ENCODE data around the gene RNF220. TPM values are rescaled to one million over a fixed set of nuclear protein-coding genes. Genes with fewer than 3 reads are reported as not detected.

RNF220 gene
- polyA plus RNA-seq, 1 donor (not counting 4 experiments of a cell fraction or from before 2014, with no cell fraction given): 42.7 TPM

DNA sequence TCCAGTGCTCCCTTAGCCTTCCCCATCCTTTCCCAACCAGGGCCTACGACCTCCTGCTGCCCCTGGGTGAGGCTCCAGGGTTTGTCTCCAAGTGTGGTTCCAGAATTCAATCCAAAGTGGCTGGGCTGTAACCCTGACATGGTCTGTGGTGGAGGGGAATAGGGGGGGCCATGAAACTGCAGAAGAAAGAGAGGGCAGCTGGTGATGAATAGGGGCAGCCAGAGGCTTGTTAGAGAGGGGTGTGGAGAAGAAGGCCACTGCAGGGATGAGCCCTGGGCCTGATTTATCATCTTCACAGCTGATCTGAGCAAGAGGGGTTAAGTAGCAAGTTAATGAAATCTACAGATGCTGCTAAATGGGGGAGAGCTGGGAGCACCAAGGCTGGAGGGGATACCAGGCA is 37.1 kb upstream of the RNF220 start:
- Histone ChIP-seq H3K4me1 (ENCODE audit: control insufficient read depth, extremely low read depth, insufficient read depth, low read length) (no peaks in the 10 kb centered on the region), H3K27ac (ENCODE audit: control insufficient read depth, insufficient read depth, low read length) (no peak overlapping the region), H4K20me1 (ENCODE audit: control insufficient read depth, extremely low read depth, insufficient read depth, low read length) (no peaks in the 10 kb centered on the region), H3K79me2 (ENCODE audit: control insufficient read depth, insufficient read depth, low read length) (no peaks in the 10 kb centered on the region), H3K4me3 (ENCODE audit: control insufficient read depth in 2 of 3, extremely low read depth in 1 of 3, insufficient read depth in 2 of 3, low read depth in 1 of 3, low read length in 3 of 3) (no peak overlapping the region), H3K27me3 (ENCODE audit: control insufficient read depth, extremely low read depth, insufficient read depth, low read length) (peaks cover 9% of the 10 kb centered on the region), H3K9me1 (ENCODE audit: control insufficient read depth, extremely low read depth, insufficient read depth, low read length) (no peaks in the 10 kb centered on the region), H3K9me3 (ENCODE audit: control insufficient read depth, low read depth, low read length) (no peaks in the 10 kb centered on the region), H3K4me2 (ENCODE audit: control insufficient read depth, extremely low read depth, insufficient read depth, low read depth, low read length) (no peak overlapping the region), H3K36me3 (ENCODE audit: control insufficient read depth in 2 of 2, extremely low read depth in 1 of 2, insufficient read depth in 2 of 2, low read length in 2 of 2) (no peaks in the 10 kb centered on the region), H2AFZ (ENCODE audit: control insufficient read depth, low read length) (no peak overlapping the region), H3K9ac (ENCODE audit: control insufficient read depth, extremely low read depth, insufficient read depth, low read length) (no peak overlapping the region)
- dilution Hi-C loops (cut with MboI; ENCODE audit: extremely low pct_ligation_motif_present, low sequenced_read_pairs): no loop called here
- no peak for DNase-seq (ENCODE audit: low read depth, low spot score)
- no peak for TF ChIP-seq EZH2 (IDR thresholded peaks at IDR 0.05; ENCODE audit: low read length)
- TF ChIP-seq, protein P1, sequence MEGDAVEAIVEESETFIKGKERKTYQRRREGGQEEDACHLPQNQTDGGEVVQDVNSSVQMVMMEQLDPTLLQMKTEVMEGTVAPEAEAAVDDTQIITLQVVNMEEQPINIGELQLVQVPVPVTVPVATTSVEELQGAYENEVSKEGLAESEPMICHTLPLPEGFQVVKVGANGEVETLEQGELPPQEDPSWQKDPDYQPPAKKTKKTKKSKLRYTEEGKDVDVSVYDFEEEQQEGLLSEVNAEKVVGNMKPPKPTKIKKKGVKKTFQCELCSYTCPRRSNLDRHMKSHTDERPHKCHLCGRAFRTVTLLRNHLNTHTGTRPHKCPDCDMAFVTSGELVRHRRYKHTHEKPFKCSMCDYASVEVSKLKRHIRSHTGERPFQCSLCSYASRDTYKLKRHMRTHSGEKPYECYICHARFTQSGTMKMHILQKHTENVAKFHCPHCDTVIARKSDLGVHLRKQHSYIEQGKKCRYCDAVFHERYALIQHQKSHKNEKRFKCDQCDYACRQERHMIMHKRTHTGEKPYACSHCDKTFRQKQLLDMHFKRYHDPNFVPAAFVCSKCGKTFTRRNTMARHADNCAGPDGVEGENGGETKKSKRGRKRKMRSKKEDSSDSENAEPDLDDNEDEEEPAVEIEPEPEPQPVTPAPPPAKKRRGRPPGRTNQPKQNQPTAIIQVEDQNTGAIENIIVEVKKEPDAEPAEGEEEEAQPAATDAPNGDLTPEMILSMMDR (optimal IDR thresholded peaks at IDR 0.05 in 1 of 3, IDR thresholded peaks at IDR 0.05 in 1 of 3, conservative IDR thresholded peaks at IDR 0.05 in 1 of 3; ENCODE audit: extremely low read depth in 1 of 3, insufficient read depth in 2 of 3, low read length in 3 of 3): no peak
- no peak for FAIRE-seq

- Histone ChIP-seq H3K79me2 (ENCODE audit: control insufficient read depth, insufficient read depth, low read length) (no peaks in the 10 kb centered on the region), H3K9ac (ENCODE audit: control insufficient read depth, extremely low read depth, insufficient read depth, low read length) (no peak overlapping the region), H3K27ac (ENCODE audit: control insufficient read depth, insufficient read depth, low read length) (no peak overlapping the region), H3K27me3 (ENCODE audit: control insufficient read depth, extremely low read depth, insufficient read depth, low read length) (peaks cover 9% of the 10 kb centered on the region), H2AFZ (ENCODE audit: control insufficient read depth, low read length) (no peak overlapping the region), H4K20me1 (ENCODE audit: control insufficient read depth, extremely low read depth, insufficient read depth, low read length) (no peaks in the 10 kb centered on the region), H3K9me1 (ENCODE audit: control insufficient read depth, extremely low read depth, insufficient read depth, low read length) (no peaks in the 10 kb centered on the region), H3K4me2 (ENCODE audit: control insufficient read depth, extremely low read depth, insufficient read depth, low read depth, low read length) (no peak overlapping the region), H3K4me3 (ENCODE audit: control insufficient read depth in 2 of 3, extremely low read depth in 1 of 3, insufficient read depth in 2 of 3, low read depth in 1 of 3, low read length in 3 of 3) (no peak overlapping the region), H3K36me3 (ENCODE audit: control insufficient read depth in 2 of 2, extremely low read depth in 1 of 2, insufficient read depth in 2 of 2, low read length in 2 of 2) (no peaks in the 10 kb centered on the region), H3K4me1 (ENCODE audit: control insufficient read depth, extremely low read depth, insufficient read depth, low read length) (no peaks in the 10 kb centered on the region), H3K9me3 (ENCODE audit: control insufficient read depth, low read depth, low read length) (no peaks in the 10 kb centered on the region)
- dilution Hi-C loops (cut with MboI; ENCODE audit: extremely low pct_ligation_motif_present, low sequenced_read_pairs): no loop called here
- no peak for FAIRE-seq
- TF ChIP-seq EZH2 (IDR thresholded peaks at IDR 0.05; ENCODE audit: low read length): no peak
- TF ChIP-seq, protein P1 (optimal IDR thresholded peaks at IDR 0.05 in 1 of 3, IDR thresholded peaks at IDR 0.05 in 1 of 3, conservative IDR thresholded peaks at IDR 0.05 in 1 of 3; ENCODE audit: extremely low read depth in 1 of 3, insufficient read depth in 2 of 3, low read length in 3 of 3): no peak
- no peak for DNase-seq (ENCODE audit: low read depth, low spot score)
Observed at GRCh38 chr1:44368471-44369151, 36.4 kb upstream of the RNF220 start.
